GM12878 (cell line): ENCODE data around the gene KIF20B. TPM values are rescaled to one million over a fixed set of nuclear protein-coding genes. Genes with fewer than 3 reads are reported as not detected.
A peak's percentile ranks its signal among the peaks of the same experiment; 100 is the strongest.

Experiments
- CHD1 ChIP-seq: IDR thresholded peaks from 2 replicates; pipeline ENCODE4 v1.6.1; 2012; ENCODE audit warnings: low read depth, low read length, improper control_type of control experiment
- GATAD2B ChIP-seq: fragments of 450-650 bp; conservative IDR thresholded peaks from 2 replicates; pipeline ENCODE4 v1.6.1; 2017; ENCODE audit warnings: low read depth, mild to moderate bottlenecking, moderate library complexity
- PAX8 ChIP-seq: fragments of 450-650 bp; IDR thresholded peaks from 2 replicates; pipeline ENCODE4 v1.6.1; 2017; ENCODE audit warnings: mild to moderate bottlenecking, moderate library complexity
- RFX5 ChIP-seq: IDR thresholded peaks from 2 replicates; pipeline ENCODE4 v1.6.1; 2011; ENCODE audit warnings: low read depth, low read length, improper control_type of control experiment
- SUZ12 ChIP-seq: fragments of 200-600 bp; sonication (generic); IDR thresholded peaks from one replicate; pipeline ENCODE4 v1.6.1; 2018; ENCODE audit warnings: antibody characterized with exemption, mild to moderate bottlenecking; ENCODE audit not compliant: unreplicated experiment
- TAF1 ChIP-seq: IDR thresholded peaks from 2 replicates; pipeline ENCODE4 v1.6.1; 2011; ENCODE audit warnings: mild to moderate bottlenecking, low read depth, low read length, borderline replicate concordance
- ZNF207 ChIP-seq: fragments of 450-650 bp; IDR thresholded peaks from 2 replicates; pipeline ENCODE4 v1.6.1; 2014; ENCODE audit warnings: antibody characterized with exemption, mild to moderate bottlenecking, borderline replicate concordance
- ZNF274 ChIP-seq: IDR thresholded peaks from one replicate; pipeline ENCODE4 v1.8.0; 2011; ENCODE audit not compliant: insufficient read length, insufficient read depth
- polyA plus RNA-seq, 11 experiments: library from polyadenylated mRNA; depleted of rRNA in 4 of 11; unstranded in 6 of 11; stranded (reverse) in 5 of 11; fragments of >200 nt; fragmentation: Nextera tagmentation in 4 of 11; fragmentation: Illumina TruSeq in 1 of 11; extraction: Ambion mirVana in 4 of 11; extraction: Trizol in 1 of 11; gene quantifications; 1 replicate in 1 of 11; 2 replicates in 10 of 11; pipeline versions ENCODE4 v1.2.1 to v1.2.3, GENCODE V29; 2011 to 2016; ENCODE audit warnings: inconsistent platforms in 2 of 11, missing spikeins in 2 of 11, low read depth in 1 of 11
- total RNA-seq, 4 experiments: library from RNA; depleted of rRNA in 3 of 4; stranded (reverse); fragments of >200 nt in 3 of 4; fragmentation: Illumina TruSeq in 1 of 4; extraction: Trizol in 1 of 4; gene quantifications; 2 replicates each; pipeline versions ENCODE4 v1.2.1 to v1.2.3, GENCODE V29; 2013 to 2021
- TF ChIP-seq, protein P1 (sequence below): IDR thresholded peaks from 2 replicates; pipeline ENCODE4 v1.6.1; 2011; ENCODE audit warnings: borderline replicate concordance, low read depth, mild to moderate bottlenecking, moderate library complexity, low read length; ENCODE audit not compliant: insufficient read depth, poor library complexity, severe bottlenecking
- TF ChIP-seq, protein P2 (sequence below): fragments of 150-350 bp; IDR thresholded peaks from 2 replicates; pipeline ENCODE4 v1.6.1; 2016; ENCODE audit warnings: low read depth, low read length
- TF ChIP-seq, protein P3 (sequence below): IDR thresholded peaks from 2 replicates; pipeline ENCODE4 v1.6.1; 2012; ENCODE audit warnings: mild to moderate bottlenecking, low read depth, low read length
- TF ChIP-seq, protein P4 (sequence below): IDR thresholded peaks from 2 replicates; pipeline ENCODE4 v1.6.1; 2011; ENCODE audit warnings: borderline replicate concordance, low read depth, mild to moderate bottlenecking, moderate library complexity, mixed read lengths, low read length; ENCODE audit not compliant: insufficient read depth; ENCODE audit errors: extremely low read length
- TF ChIP-seq, protein P5 (sequence below): fragments of 450-650 bp; IDR thresholded peaks from 2 replicates; pipeline ENCODE4 v1.6.1; 2016; ENCODE audit warnings: mild to moderate bottlenecking, moderate library complexity, borderline replicate concordance

Gene KIF20B
- total and polyA plus RNA-seq, 10 of the 15 experiments (the other 5 are each of a cell fraction or from before 2014, with no cell fraction given) = 15.6 to 67.7 (median 44.3) TPM

DNA sequence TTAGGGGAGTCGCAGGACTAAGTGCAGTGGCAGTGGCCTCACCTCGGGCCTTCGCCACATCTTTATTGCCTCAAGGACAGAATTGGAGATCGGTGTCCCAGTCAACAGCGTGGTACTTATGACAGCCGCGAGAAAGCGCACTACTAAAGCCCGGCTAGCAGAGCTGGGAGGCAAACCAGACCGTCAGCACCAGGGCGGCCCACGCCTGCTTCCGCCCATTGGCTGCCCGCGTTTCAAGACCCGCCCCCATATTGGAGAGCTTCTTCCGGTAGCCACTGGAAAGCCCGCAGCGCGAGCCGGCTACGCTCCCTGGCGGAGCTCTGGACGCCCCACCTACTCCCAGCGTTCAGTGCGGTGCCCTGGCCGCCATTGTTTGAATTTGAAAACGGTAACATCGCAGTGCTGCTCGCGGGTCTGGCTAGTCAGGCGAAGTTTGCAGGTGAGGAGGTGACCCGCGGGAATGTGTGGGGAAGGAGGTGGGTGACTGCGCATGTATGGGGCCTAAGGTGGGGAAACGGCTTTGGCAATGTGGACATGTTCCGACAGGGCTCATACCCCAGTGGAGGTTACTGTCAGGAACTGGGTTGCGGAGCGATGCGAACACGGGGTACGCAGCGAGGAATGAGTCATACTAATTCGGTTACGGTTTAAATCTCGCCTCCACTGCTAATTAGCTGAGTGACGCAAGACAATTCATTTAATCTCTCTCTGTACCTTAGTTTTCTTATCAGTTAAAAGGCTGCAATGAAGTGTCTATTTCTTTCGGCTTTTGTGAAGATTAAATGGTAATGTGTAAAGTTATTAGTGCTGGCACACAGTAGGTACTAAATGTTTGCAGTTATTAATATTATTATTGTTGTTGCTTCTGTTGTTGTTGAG lies at the start of gene KIF20B (continued):
- TF ChIP-seq, protein P1, sequence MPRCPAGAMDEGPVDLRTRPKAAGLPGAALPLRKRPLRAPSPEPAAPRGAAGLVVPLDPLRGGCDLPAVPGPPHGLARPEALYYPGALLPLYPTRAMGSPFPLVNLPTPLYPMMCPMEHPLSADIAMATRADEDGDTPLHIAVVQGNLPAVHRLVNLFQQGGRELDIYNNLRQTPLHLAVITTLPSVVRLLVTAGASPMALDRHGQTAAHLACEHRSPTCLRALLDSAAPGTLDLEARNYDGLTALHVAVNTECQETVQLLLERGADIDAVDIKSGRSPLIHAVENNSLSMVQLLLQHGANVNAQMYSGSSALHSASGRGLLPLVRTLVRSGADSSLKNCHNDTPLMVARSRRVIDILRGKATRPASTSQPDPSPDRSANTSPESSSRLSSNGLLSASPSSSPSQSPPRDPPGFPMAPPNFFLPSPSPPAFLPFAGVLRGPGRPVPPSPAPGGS = no peak
- TF ChIP-seq GATAD2B (0 out of 2 replicates have a peak, but pooled peaks have one; percentile 79), CHD1 (no peak), ZNF274 (no peak), SUZ12 (no peak), ZNF207 (peak; percentile 78; the same call in 1 of the 2 replicates), PAX8 (no peak), RFX5 (0 out of 2 replicates have a peak, but pooled peaks have one; percentile 44), TAF1 (peak; percentile 81)
- TF ChIP-seq, protein P2, sequence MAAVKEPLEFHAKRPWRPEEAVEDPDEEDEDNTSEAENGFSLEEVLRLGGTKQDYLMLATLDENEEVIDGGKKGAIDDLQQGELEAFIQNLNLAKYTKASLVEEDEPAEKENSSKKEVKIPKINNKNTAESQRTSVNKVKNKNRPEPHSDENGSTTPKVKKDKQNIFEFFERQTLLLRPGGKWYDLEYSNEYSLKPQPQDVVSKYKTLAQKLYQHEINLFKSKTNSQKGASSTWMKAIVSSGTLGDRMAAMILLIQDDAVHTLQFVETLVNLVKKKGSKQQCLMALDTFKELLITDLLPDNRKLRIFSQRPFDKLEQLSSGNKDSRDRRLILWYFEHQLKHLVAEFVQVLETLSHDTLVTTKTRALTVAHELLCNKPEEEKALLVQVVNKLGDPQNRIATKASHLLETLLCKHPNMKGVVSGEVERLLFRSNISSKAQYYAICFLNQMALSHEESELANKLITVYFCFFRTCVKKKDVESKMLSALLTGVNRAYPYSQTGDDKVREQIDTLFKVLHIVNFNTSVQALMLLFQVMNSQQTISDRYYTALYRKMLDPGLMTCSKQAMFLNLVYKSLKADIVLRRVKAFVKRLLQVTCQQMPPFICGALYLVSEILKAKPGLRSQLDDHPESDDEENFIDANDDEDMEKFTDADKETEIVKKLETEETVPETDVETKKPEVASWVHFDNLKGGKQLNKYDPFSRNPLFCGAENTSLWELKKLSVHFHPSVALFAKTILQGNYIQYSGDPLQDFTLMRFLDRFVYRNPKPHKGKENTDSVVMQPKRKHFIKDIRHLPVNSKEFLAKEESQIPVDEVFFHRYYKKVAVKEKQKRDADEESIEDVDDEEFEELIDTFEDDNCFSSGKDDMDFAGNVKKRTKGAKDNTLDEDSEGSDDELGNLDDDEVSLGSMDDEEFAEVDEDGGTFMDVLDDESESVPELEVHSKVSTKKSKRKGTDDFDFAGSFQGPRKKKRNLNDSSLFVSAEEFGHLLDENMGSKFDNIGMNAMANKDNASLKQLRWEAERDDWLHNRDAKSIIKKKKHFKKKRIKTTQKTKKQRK = no peak
- TF ChIP-seq, protein P3, sequence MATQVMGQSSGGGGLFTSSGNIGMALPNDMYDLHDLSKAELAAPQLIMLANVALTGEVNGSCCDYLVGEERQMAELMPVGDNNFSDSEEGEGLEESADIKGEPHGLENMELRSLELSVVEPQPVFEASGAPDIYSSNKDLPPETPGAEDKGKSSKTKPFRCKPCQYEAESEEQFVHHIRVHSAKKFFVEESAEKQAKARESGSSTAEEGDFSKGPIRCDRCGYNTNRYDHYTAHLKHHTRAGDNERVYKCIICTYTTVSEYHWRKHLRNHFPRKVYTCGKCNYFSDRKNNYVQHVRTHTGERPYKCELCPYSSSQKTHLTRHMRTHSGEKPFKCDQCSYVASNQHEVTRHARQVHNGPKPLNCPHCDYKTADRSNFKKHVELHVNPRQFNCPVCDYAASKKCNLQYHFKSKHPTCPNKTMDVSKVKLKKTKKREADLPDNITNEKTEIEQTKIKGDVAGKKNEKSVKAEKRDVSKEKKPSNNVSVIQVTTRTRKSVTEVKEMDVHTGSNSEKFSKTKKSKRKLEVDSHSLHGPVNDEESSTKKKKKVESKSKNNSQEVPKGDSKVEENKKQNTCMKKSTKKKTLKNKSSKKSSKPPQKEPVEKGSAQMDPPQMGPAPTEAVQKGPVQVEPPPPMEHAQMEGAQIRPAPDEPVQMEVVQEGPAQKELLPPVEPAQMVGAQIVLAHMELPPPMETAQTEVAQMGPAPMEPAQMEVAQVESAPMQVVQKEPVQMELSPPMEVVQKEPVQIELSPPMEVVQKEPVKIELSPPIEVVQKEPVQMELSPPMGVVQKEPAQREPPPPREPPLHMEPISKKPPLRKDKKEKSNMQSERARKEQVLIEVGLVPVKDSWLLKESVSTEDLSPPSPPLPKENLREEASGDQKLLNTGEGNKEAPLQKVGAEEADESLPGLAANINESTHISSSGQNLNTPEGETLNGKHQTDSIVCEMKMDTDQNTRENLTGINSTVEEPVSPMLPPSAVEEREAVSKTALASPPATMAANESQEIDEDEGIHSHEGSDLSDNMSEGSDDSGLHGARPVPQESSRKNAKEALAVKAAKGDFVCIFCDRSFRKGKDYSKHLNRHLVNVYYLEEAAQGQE = no peak
- TF ChIP-seq, protein P4, sequence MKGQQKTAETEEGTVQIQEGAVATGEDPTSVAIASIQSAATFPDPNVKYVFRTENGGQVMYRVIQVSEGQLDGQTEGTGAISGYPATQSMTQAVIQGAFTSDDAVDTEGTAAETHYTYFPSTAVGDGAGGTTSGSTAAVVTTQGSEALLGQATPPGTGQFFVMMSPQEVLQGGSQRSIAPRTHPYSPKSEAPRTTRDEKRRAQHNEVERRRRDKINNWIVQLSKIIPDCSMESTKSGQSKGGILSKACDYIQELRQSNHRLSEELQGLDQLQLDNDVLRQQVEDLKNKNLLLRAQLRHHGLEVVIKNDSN = no peak
- TF ChIP-seq, protein P5, sequence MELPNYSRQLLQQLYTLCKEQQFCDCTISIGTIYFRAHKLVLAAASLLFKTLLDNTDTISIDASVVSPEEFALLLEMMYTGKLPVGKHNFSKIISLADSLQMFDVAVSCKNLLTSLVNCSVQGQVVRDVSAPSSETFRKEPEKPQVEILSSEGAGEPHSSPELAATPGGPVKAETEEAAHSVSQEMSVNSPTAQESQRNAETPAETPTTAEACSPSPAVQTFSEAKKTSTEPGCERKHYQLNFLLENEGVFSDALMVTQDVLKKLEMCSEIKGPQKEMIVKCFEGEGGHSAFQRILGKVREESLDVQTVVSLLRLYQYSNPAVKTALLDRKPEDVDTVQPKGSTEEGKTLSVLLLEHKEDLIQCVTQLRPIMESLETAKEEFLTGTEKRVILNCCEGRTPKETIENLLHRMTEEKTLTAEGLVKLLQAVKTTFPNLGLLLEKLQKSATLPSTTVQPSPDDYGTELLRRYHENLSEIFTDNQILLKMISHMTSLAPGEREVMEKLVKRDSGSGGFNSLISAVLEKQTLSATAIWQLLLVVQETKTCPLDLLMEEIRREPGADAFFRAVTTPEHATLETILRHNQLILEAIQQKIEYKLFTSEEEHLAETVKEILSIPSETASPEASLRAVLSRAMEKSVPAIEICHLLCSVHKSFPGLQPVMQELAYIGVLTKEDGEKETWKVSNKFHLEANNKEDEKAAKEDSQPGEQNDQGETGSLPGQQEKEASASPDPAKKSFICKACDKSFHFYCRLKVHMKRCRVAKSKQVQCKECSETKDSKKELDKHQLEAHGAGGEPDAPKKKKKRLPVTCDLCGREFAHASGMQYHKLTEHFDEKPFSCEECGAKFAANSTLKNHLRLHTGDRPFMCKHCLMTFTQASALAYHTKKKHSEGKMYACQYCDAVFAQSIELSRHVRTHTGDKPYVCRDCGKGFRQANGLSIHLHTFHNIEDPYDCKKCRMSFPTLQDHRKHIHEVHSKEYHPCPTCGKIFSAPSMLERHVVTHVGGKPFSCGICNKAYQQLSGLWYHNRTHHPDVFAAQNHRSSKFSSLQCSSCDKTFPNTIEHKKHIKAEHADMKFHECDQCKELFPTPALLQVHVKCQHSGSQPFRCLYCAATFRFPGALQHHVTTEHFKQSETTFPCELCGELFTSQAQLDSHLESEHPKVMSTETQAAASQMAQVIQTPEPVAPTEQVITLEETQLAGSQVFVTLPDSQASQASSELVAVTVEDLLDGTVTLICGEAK = peak; percentile 64; the same call in 1 of the 2 replicates
